ENCODE measurements around the gene FRYL. TPM values are rescaled to one million over a fixed set of nuclear protein-coding genes. Genes with fewer than 3 reads are reported as not detected.
"Not testable (repeated sequence)": the region's sequence is repeated elsewhere in the genome, so short reads cannot be mapped to it uniquely, and the experiment has no call there.

The FRYL gene
- total RNA-seq, 6 experiments from 2014 or later, result 15.9 to 27.2 (median 23.3) TPM

DNA sequence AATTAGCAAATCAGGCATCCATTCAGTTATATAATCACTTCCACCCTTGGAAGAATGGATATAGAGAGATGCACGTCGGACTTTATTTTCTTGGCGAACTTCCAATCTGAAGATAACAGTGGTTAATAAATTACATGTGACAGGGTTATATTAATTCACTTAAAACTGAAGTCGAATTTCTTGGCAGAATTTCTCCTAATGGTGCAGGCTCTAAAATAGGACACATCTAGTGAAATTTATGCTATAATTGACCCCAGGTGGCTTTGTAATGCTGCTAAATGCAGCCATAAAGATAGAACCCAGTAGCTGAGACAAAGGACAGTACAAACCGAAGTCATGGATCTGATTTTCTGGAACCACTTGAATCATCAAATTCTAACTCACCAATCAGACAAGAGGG, 317.7 kb downstream of the FRYL start:
- H3K4me1 ChIP-seq, result no peaks in the 10 kb centered on the region
- ATAC-seq (no peak), DNase-seq (no peak)
- WGBS (ENCODE audit: insufficient coverage, low coverage, low lambda C conversion rate, missing lambda C conversion rate), result 34% methylated on average over 5 of the region's 5 CpGs
- no peak overlapping the region for H3K4me3 ChIP-seq
- TF ChIP-seq, protein P1, sequence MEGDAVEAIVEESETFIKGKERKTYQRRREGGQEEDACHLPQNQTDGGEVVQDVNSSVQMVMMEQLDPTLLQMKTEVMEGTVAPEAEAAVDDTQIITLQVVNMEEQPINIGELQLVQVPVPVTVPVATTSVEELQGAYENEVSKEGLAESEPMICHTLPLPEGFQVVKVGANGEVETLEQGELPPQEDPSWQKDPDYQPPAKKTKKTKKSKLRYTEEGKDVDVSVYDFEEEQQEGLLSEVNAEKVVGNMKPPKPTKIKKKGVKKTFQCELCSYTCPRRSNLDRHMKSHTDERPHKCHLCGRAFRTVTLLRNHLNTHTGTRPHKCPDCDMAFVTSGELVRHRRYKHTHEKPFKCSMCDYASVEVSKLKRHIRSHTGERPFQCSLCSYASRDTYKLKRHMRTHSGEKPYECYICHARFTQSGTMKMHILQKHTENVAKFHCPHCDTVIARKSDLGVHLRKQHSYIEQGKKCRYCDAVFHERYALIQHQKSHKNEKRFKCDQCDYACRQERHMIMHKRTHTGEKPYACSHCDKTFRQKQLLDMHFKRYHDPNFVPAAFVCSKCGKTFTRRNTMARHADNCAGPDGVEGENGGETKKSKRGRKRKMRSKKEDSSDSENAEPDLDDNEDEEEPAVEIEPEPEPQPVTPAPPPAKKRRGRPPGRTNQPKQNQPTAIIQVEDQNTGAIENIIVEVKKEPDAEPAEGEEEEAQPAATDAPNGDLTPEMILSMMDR (IDR thresholded peaks at IDR 0.05), result no peak
- intact Hi-C loops (cut with DNase I), result no loop called here
- no peaks in the 10 kb centered on the region for H3K9me3 ChIP-seq
- H3K36me3 ChIP-seq, result no peaks in the 10 kb centered on the region
- no peak overlapping the region for H3K27ac ChIP-seq
- H3K27me3 ChIP-seq, result no peaks in the 10 kb centered on the region

DNA sequence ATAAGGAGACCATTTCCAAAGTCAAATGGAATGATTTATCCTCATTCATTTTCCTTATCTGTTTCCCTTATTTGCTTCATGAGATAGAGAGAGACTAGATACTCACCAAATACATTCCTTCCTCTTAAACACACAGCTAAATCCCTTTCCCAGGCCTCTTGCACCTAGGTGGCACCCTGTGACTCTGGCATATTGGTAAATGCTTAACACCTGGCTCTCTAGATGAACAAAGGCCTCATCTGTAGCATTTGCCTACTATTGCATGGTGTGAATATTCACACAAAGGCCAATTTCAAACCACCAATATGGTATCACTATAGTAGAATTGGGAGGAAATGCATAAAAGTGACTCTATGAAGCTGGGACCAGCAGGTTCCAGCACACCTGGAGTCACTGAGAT, 319.1 kb downstream of the FRYL start:
- no peaks in the 10 kb centered on the region for H3K36me3 ChIP-seq
- ATAC-seq (no peak), DNase-seq (no peak)
- no peak overlapping the region for H3K27ac ChIP-seq
- intact Hi-C loops (cut with DNase I), result no loop called here
- no peaks in the 10 kb centered on the region for H3K9me3 ChIP-seq
- no peaks in the 10 kb centered on the region for H3K27me3 ChIP-seq
- TF ChIP-seq, protein P1 (IDR thresholded peaks at IDR 0.05), result no peak
- no peak for TF ChIP-seq POLR2A (IDR thresholded peaks at IDR 0.05)
- no peak overlapping the region for H3K4me3 ChIP-seq
- no peaks in the 10 kb centered on the region for H3K4me1 ChIP-seq

DNA sequence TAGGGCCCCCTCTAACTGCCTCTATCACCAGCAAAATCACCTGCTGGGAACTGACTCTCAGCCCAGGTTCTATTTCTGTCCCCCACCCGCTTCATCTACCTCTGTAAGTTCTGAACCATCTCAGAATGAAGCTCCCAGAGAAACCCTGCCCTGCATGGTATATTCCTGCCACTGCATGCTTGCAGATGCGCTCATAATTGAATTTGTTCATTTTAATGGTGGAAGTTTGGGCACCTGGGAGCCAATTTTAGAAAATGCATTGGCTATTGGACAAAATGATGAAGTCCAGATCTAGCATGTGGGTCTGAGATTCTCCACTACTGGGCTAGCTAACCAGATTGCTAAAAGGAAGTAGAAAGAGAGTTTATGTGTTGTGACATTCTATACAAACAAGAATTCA, 325.5 kb downstream of the FRYL start:
- Histone ChIP-seq H3K4me3 (no peak overlapping the region), H3K4me1 (no peaks in the 10 kb centered on the region), H3K36me3 (no peaks in the 10 kb centered on the region), H3K27ac (no peak overlapping the region), H3K27me3 (no peaks in the 10 kb centered on the region), H3K9me3 (no peaks in the 10 kb centered on the region)
- 100% methylated on average over 2 of the region's 2 CpGs for WGBS (ENCODE audit: insufficient coverage, low coverage, low lambda C conversion rate, missing lambda C conversion rate)
- TF ChIP-seq, protein P1 (IDR thresholded peaks at IDR 0.05), result no peak
- no peak for TF ChIP-seq POLR2A (IDR thresholded peaks at IDR 0.05)
- intact Hi-C loops (cut with DNase I), result no loop called here
- ATAC-seq (no peak), DNase-seq (no peak)

DNA sequence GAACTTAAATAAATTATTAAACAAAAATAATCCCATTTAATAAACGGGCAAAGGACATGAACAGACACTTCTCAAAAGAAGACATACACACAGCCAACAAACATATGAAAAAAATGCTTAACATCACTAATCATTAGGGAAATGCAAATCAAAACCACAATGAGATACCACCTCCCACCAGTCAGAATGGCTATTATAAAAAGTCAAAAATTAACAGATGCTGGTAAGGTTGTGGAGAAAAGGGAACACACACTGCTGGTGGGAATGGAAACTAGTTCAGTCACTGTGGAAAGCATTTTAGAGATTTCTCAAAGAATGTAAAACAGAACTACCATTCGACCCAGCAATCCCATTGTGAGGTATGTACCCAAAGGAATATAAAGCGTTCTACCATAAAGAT, 328.4 kb downstream of the FRYL start:
- H3K4me1 ChIP-seq; ATAC-seq; H3K36me3 ChIP-seq; H3K27me3 ChIP-seq; DNase-seq; H3K27ac ChIP-seq; H3K4me3 ChIP-seq; intact Hi-C loops (cut with DNase I); H3K9me3 ChIP-seq: not testable (repeated sequence)
- WGBS (ENCODE audit: insufficient coverage, low coverage, low lambda C conversion rate, missing lambda C conversion rate), result 86% methylated on average over 3 of the region's 3 CpGs

DNA sequence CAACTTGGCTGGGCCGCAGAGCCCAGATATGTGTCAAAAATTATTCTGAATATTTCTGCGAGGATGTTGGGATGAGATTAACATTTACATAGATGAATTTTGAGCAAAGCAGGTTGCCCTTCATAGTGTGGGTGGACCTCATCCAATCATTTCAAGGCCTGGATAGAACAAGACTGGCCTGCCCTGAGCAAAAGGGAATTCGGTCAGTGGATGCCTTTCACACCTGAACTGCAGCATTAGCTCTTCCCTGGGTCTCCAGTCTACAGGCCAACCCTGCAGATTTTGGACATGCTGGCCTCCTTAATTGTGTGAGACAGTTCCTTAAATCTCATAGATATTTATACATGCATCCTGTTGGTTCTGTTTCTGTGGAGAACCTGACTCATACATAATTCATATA, 329.3 kb downstream of the FRYL start:
- intact Hi-C loops (cut with DNase I), result no loop called here
- Histone ChIP-seq H3K4me3 (no peak overlapping the region), H3K9me3 (no peaks in the 10 kb centered on the region), H3K27me3 (no peaks in the 10 kb centered on the region), H3K4me1 (no peaks in the 10 kb centered on the region), H3K27ac (no peak overlapping the region), H3K36me3 (no peaks in the 10 kb centered on the region)
- no peak for TF ChIP-seq POLR2A (IDR thresholded peaks at IDR 0.05)
- TF ChIP-seq, protein P1 (IDR thresholded peaks at IDR 0.05), result no peak
- DNase-seq (no peak), ATAC-seq (no peak)
- WGBS (ENCODE audit: insufficient coverage, low coverage, low lambda C conversion rate, missing lambda C conversion rate), result 100% methylated on average over 2 of the region's 3 CpGs

Data from right lobe of liver (tissue), 6 donors.